COLO668 (cell line): Measurements from ENCODE around the gene TEC.

Source experiments
- DNase-seq: peaks from one replicate; lab custom pipeline; 2025; ENCODE audit not compliant: unreplicated experiment; lab: John Stamatoyannopoulos, UW

Gene TEC

GRCh38 chr4:48093991-48094416 lies 175.6 kb downstream of the TEC start:
- no peak for DNase-seq

- DNase-seq, result no peak
Observed at GRCh38 chr4:48090621-48091020, 179.0 kb downstream of the TEC start.

GRCh38 chr4:48085821-48086589 lies 183.6 kb downstream of the TEC start:
- no peak for DNase-seq
